HCT116 (cell line): Measurements from ENCODE around the gene SRRM2. TPM values are rescaled to one million over a fixed set of nuclear protein-coding genes. Genes with fewer than 3 reads are reported as not detected.
A peak's percentile ranks its signal among the peaks of the same experiment; 100 is the strongest.

Experiments used
- ATAC-seq: fragments of 200-7000 bp; cut with Tn5 transposase; 2 replicates; pipeline ENCODE4 v1.9.1; 2020; ENCODE audit warnings: mild to moderate bottlenecking, moderate library complexity
- BruUV-seq: library from RNA; stranded (reverse); fragments of 400-500 nt; replicated peaks from 2 replicates; lab custom pipeline; 2021; lab: Mats Ljungman, UMichigan
- CTCF ChIA-PET: fragments of 300-600 bp; sonication (Branson Sonifier 250); formaldehyde crosslinking; loops from one replicate; lab custom pipeline; 2021; ENCODE audit warnings: antibody characterized with exemption; lab: Charles Lee
- POLR2A ChIA-PET: fragments of 300-600, 350-600 bp; sonication (Branson Sonifier 250); formaldehyde crosslinking; loops from one replicate; lab custom pipeline; 2021; ENCODE audit warnings: antibody characterized with exemption; lab: Charles Lee
- RAD21 ChIA-PET, 2 experiments: fragments of 300-600 bp; sonication (Branson Sonifier 250); formaldehyde crosslinking; loops; one replicate each; lab custom pipeline; 2023; ENCODE audit warnings: low total read pairs in 2 of 2; ENCODE audit not compliant: uncharacterized antibody in 2 of 2, unreplicated experiment in 2 of 2, low non-redundant PET in 1 of 2; lab: Charles Lee
- DNase-seq: peaks from one replicate; pipeline ENCODE4 v3.0.0-alpha.2; 2010; ENCODE audit warnings: low read depth, low spot score
- H2AFZ ChIP-seq: fragments of 200-600 bp; shearing (Covaris generic), sonication (generic); 2 replicates; pipeline ENCODE4 v1.6.1; 2017; ENCODE audit warnings: low read depth, mixed run types, mixed read lengths, antibody characterized with exemption, low read length; ENCODE audit not compliant: poor library complexity, severe bottlenecking
- H3K27ac ChIP-seq: 2 replicates; pipeline ENCODE4 v1.5.1; 2012; ENCODE audit warnings: low read depth, low read length
- H3K27me3 ChIP-seq: fragments of 200-600 bp; sonication (generic); 2 replicates; pipeline ENCODE4 v1.6.1; 2016; ENCODE audit warnings: mixed run types, low read length, mixed read lengths; ENCODE audit not compliant: insufficient read depth
- H3K36me3 ChIP-seq, 2 experiments: fragments of 200-500 bp in 1 of 2; fragments of 200-600 bp in 1 of 2; sonication (Bioruptor generic) in 1 of 2; sonication (generic) in 1 of 2; 2 replicates each; pipeline versions ENCODE4 v1.5.1 to v1.6.1; 2014 to 2016; ENCODE audit warnings: low read length in 2 of 2, inconsistent platforms in 1 of 2, mixed read lengths in 1 of 2, mixed run types in 1 of 2; ENCODE audit not compliant: insufficient read depth in 2 of 2, control insufficient read depth in 1 of 2
- H3K4me1 ChIP-seq, 2 experiments: fragments of 200-600 bp in 1 of 2; sonication (generic) in 1 of 2; 2 replicates each; pipeline versions ENCODE4 v1.5.1 to v1.6.1; 2012 to 2017; ENCODE audit warnings: low read length in 2 of 2, inconsistent platforms in 1 of 2, mild to moderate bottlenecking in 1 of 2, mixed read lengths in 1 of 2, mixed run types in 1 of 2, moderate library complexity in 1 of 2; ENCODE audit not compliant: insufficient read depth in 2 of 2, control insufficient read depth in 1 of 2
- H3K4me2 ChIP-seq: fragments of 200-600 bp; sonication (generic); 2 replicates; pipeline ENCODE4 v1.6.1; 2017; ENCODE audit warnings: mixed run types, low read length, mixed read lengths
- H3K4me3 ChIP-seq, 2 experiments: fragments of 200-600 bp in 1 of 2; sonication (generic) in 1 of 2; replicated peaks in 1 of 2; 2 replicates each; pipeline ENCODE4 v1.5.1; 2011 to 2016; ENCODE audit warnings: low read length in 2 of 2, control low read depth in 1 of 2, low read depth in 1 of 2, mild to moderate bottlenecking in 1 of 2, mixed read lengths in 1 of 2, mixed run types in 1 of 2
- H3K79me2 ChIP-seq: fragments of 200-600 bp; sonication (generic); 2 replicates; pipeline ENCODE4 v1.6.1; 2017; ENCODE audit warnings: mild to moderate bottlenecking, mixed run types, low read length, moderate library complexity, mixed read lengths; ENCODE audit not compliant: insufficient read depth
- H3K9ac ChIP-seq: fragments of 200-600 bp; sonication (generic); 2 replicates; pipeline ENCODE4 v1.6.1; 2016; ENCODE audit warnings: low read length, mixed read lengths
- H3K9me2 ChIP-seq: fragments of 200-600 bp; sonication (generic), shearing (Covaris generic); 2 replicates; pipeline ENCODE4 v1.6.1; 2017; ENCODE audit warnings: mixed run types, mild to moderate bottlenecking, moderate library complexity; ENCODE audit not compliant: insufficient read depth
- H3K9me3 ChIP-seq, 2 experiments: fragments of 200-500 bp in 1 of 2; fragments of 200-600 bp in 1 of 2; sonication (Bioruptor generic) in 1 of 2; sonication (generic) in 1 of 2; 2 replicates each; pipeline ENCODE4 v1.6.1; 2014 to 2017; ENCODE audit warnings: low read length in 2 of 2, mixed read lengths in 2 of 2, inconsistent platforms in 1 of 2, low read depth in 1 of 2, mild to moderate bottlenecking in 1 of 2, mixed run types in 1 of 2, moderate library complexity in 1 of 2; ENCODE audit not compliant: control insufficient read depth in 1 of 2, insufficient read depth in 1 of 2
- H4K20me1 ChIP-seq: fragments of 200-600 bp; sonication (generic), shearing (Covaris generic); 2 replicates; pipeline ENCODE4 v1.6.1; 2017; ENCODE audit warnings: mixed run types, mild to moderate bottlenecking, moderate library complexity; ENCODE audit not compliant: insufficient read depth
- CBX3 ChIP-seq: IDR thresholded peaks from 2 replicates; pipeline ENCODE4 v1.6.1; 2012; ENCODE audit warnings: low read depth
- EGR1 ChIP-seq: IDR thresholded peaks from 2 replicates; pipeline ENCODE4 v1.6.1; 2012; ENCODE audit warnings: low read depth
- ELF1 ChIP-seq: IDR thresholded peaks from 2 replicates; pipeline ENCODE4 v1.6.1; 2012; ENCODE audit warnings: low read depth, borderline replicate concordance
- EZH2 ChIP-seq: fragments of 200-600 bp; sonication (generic); IDR thresholded peaks from 2 replicates; pipeline ENCODE4 v1.6.1; 2017; ENCODE audit warnings: antibody characterized with exemption, mixed run types
- EZH2phosphoT487 ChIP-seq: fragments of 200-600 bp; IDR thresholded peaks from 2 replicates; pipeline ENCODE4 v1.6.1; 2018; ENCODE audit warnings: antibody characterized with exemption, borderline replicate concordance
- FOSL1 ChIP-seq: IDR thresholded peaks from 2 replicates; pipeline ENCODE4 v1.6.1; 2012; ENCODE audit warnings: low read depth
- JUND ChIP-seq: IDR thresholded peaks from 2 replicates; pipeline ENCODE4 v1.6.1; 2012
- POLR2AphosphoS5 ChIP-seq: IDR thresholded peaks from 2 replicates; pipeline ENCODE4 v1.6.1; 2011; ENCODE audit warnings: mild to moderate bottlenecking, low read depth, low read length, moderate library complexity
- RAD21 ChIP-seq: IDR thresholded peaks from 2 replicates; pipeline ENCODE4 v1.6.1; 2012; ENCODE audit warnings: low read depth, mild to moderate bottlenecking
- REST ChIP-seq: IDR thresholded peaks from 2 replicates; pipeline ENCODE4 v1.6.1; 2012; ENCODE audit warnings: low read depth
- TCF7L2 ChIP-seq: IDR thresholded peaks from 2 replicates; pipeline ENCODE4 v1.7.0; 2011; ENCODE audit warnings: borderline replicate concordance, inconsistent platforms; ENCODE audit not compliant: insufficient read depth, insufficient read length; ENCODE audit errors: extremely low read depth
- ZBTB33 ChIP-seq: IDR thresholded peaks from 2 replicates; pipeline ENCODE4 v1.6.1; 2011; ENCODE audit warnings: mild to moderate bottlenecking, low read length, moderate library complexity; ENCODE audit not compliant: insufficient replicate concordance; ENCODE audit errors: extremely low read depth
- ZFX ChIP-seq: fragments of 450-650 bp; IDR thresholded peaks from 2 replicates; pipeline ENCODE4 v1.6.1; 2017
- intact Hi-C: fragments of 100-400 bp; cut with micrococcal nuclease; formaldehyde crosslinking; loops from 2 replicates; pipeline ENCODE4 v1.10.0; 2022
- total RNA-seq: library from RNA; stranded (reverse); gene quantifications from one replicate; pipeline ENCODE4 v1.2.1, GENCODE V29; 2021; ENCODE audit not compliant: unreplicated experiment
- TF ChIP-seq, protein P1 (sequence below): IDR thresholded peaks from 2 replicates; pipeline ENCODE4 v1.6.1; 2012

The SRRM2 gene
- total RNA-seq, 1 experiment from 2014 or later: 541 TPM

DNA sequence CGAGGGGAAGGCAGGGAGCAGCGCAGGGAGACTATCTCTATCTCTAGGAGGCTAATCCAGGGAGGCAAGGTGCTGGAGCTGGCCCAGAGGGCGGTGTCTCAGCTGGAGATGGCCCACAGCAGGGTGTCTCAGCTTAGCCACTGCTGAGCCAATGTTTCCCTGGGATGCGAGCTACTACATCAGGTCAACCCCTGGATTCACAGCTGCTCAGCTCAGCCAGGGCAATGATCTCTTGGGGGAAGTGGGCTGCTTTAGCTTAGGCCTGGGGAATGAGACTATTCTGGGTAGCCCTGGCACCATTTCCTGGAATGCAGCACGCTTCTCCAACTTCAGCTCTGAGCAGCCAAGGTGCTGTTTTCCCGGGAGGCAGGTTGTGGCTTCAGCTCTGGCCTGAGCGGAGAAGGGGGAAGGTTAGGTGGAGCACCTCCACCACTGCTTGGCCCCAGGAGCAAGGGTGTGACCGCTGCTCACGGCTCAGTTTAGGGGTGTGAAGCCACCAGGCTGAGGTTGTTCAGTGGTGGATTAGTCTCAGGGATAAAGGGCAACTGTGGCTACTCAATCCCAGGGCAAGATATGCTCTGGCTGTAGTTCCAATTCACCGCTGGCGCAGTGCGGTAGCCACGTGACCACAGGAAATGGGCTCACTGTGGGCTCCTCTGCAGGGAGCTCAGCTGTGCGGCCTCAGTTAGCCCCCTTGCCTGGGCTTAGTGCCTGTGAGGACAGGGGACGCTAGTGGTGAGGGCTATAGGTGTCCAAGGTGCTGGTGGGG, 59.4 kb downstream of the SRRM2 start:
- peak; percentile 63 for ATAC-seq
- Histone ChIP-seq H3K9me3 (no peaks in the 10 kb centered on the region), H3K9ac (no peak overlapping the region), H3K27ac (no peak overlapping the region; the same call in 1 of the 2 replicates), H4K20me1 (no peaks in the 10 kb centered on the region), H3K36me3 (no peaks in the 10 kb centered on the region), H3K27me3 (no peaks in the 10 kb centered on the region), H3K4me2 (no peak overlapping the region), H3K79me2 (no peaks in the 10 kb centered on the region), H3K4me3 (no peak overlapping the region), H3K9me2 (no peaks in the 10 kb centered on the region), H2AFZ (no peak overlapping the region), H3K4me1 (peaks cover 3 to 7% of the 10 kb centered on the region in 2 experiments; a peak in 1 of 4 replicates)
- RAD21 ChIA-PET: no interaction called here
- no TSS peak for BruUV-seq
- intact Hi-C loops: no loop called here
- no peak for DNase-seq
- POLR2A ChIA-PET: no interaction called here
- CTCF ChIA-PET: no interaction called here
- TF ChIP-seq REST: no peak
- no peak for TF ChIP-seq FOSL1
- no peak for TF ChIP-seq ZFX
- TF ChIP-seq POLR2AphosphoS5: no peak
- TF ChIP-seq RAD21: no peak
- no peak for TF ChIP-seq EZH2phosphoT487
- no peak for TF ChIP-seq JUND
- TF ChIP-seq CBX3: no peak
- TF ChIP-seq ELF1: no peak
- TF ChIP-seq TCF7L2: no peak
- TF ChIP-seq, protein P1, sequence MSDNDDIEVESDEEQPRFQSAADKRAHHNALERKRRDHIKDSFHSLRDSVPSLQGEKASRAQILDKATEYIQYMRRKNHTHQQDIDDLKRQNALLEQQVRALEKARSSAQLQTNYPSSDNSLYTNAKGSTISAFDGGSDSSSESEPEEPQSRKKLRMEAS: no peak
- TF ChIP-seq ZBTB33: no peak
- TF ChIP-seq EGR1: no peak
- no peak for TF ChIP-seq EZH2
